CD4-positive, alpha-beta T cell treated with Interferon alpha-2 for 1 hour (primary cell): ENCODE results near the gene USP25.

Experiments
- DNase-seq, 2 donors: peaks; one replicate each; pipeline ENCODE4 v3.0.0-alpha.2; 2020 to 2022

USP25 gene

GRCh38 chr21:15768045-15768601 lies 38.3 kb downstream of the USP25 start:
- DNase-seq = no peak

- no peak for DNase-seq
These were observed 39.1 kb downstream of the USP25 start for GRCh38 chr21:15768853-15769252.

- DNase-seq = no peak
These were observed 41.5 kb downstream of the USP25 start for GRCh38 chr21:15771311-15771710.

- no peak for DNase-seq
These were observed 42.9 kb downstream of the USP25 start for GRCh38 chr21:15772654-15773053.

GRCh38 chr21:15774590-15774989 lies 44.8 kb downstream of the USP25 start:
- no peak for DNase-seq

- DNase-seq = no peak
These were observed 45.5 kb downstream of the USP25 start for GRCh38 chr21:15775291-15775690.

- DNase-seq = no peak
These were observed 46.2 kb downstream of the USP25 start for GRCh38 chr21:15775981-15776380.

GRCh38 chr21:15776818-15777217 lies 47.0 kb downstream of the USP25 start:
- DNase-seq = no peak

GRCh38 chr21:15781986-15782385 lies 52.2 kb downstream of the USP25 start:
- no peak for DNase-seq

GRCh38 chr21:15788847-15789523 lies 59.2 kb downstream of the USP25 start:
- no peak for DNase-seq

- no peak for DNase-seq
These were observed 63.3 kb downstream of the USP25 start for GRCh38 chr21:15793109-15793508.

GRCh38 chr21:15793550-15794235 lies 63.9 kb downstream of the USP25 start:
- no peak for DNase-seq

- no peak for DNase-seq
These were observed 64.6 kb downstream of the USP25 start for GRCh38 chr21:15794277-15794912.

GRCh38 chr21:15795533-15795932 lies 65.8 kb downstream of the USP25 start:
- DNase-seq = no peak

GRCh38 chr21:15797577-15798363 lies 68.0 kb downstream of the USP25 start:
- no peak for DNase-seq

- no peak for DNase-seq
These were observed 71.6 kb downstream of the USP25 start for GRCh38 chr21:15801352-15801863.

- no peak for DNase-seq
These were observed 74.6 kb downstream of the USP25 start for GRCh38 chr21:15804247-15805005.

GRCh38 chr21:15809065-15809464 lies 79.3 kb downstream of the USP25 start:
- DNase-seq = no peak

GRCh38 chr21:15809818-15810217 lies 80.0 kb downstream of the USP25 start:
- DNase-seq = no peak

GRCh38 chr21:15815285-15815684 lies 85.5 kb downstream of the USP25 start:
- DNase-seq = no peak

- no peak for DNase-seq
These were observed 90.5 kb downstream of the USP25 start for GRCh38 chr21:15820327-15820726.

GRCh38 chr21:15820852-15821379 lies 91.1 kb downstream of the USP25 start:
- no peak for DNase-seq
